Activated T-helper 1 cell treated with anti-CD3 and anti-CD28 coated beads, Interleukin-2, amount 50 U/mL, for 16 hours (primary cell): ENCODE data around the gene SUGCT.

Experiments used
- DNase-seq, 2 donors: peaks; one replicate each; pipeline ENCODE4 v3.0.0-alpha.2; 2020; ENCODE audit warnings: low read depth in 1 of 2, low spot score in 1 of 2

The SUGCT gene

DNA sequence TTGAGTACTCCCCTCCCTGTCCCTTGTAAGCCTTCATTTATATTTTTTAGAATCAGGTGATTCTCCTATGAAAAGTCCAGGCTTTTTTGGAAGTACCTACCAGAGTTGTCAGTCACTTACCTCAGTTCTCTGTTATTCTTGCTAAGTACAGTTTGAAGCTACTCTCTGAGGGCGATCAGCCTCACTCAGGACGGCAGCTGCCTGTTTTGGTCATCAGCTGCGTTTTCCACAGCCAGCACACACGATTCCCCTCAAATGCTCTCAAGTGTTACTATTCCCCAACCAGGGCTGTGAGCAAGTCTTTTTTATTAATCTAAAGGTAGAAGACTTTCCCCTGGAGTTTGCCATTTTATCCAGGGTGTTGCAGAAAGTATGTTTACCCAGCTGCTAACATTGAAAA is 328.6 kb downstream of the SUGCT start:
- no peak for DNase-seq

DNA sequence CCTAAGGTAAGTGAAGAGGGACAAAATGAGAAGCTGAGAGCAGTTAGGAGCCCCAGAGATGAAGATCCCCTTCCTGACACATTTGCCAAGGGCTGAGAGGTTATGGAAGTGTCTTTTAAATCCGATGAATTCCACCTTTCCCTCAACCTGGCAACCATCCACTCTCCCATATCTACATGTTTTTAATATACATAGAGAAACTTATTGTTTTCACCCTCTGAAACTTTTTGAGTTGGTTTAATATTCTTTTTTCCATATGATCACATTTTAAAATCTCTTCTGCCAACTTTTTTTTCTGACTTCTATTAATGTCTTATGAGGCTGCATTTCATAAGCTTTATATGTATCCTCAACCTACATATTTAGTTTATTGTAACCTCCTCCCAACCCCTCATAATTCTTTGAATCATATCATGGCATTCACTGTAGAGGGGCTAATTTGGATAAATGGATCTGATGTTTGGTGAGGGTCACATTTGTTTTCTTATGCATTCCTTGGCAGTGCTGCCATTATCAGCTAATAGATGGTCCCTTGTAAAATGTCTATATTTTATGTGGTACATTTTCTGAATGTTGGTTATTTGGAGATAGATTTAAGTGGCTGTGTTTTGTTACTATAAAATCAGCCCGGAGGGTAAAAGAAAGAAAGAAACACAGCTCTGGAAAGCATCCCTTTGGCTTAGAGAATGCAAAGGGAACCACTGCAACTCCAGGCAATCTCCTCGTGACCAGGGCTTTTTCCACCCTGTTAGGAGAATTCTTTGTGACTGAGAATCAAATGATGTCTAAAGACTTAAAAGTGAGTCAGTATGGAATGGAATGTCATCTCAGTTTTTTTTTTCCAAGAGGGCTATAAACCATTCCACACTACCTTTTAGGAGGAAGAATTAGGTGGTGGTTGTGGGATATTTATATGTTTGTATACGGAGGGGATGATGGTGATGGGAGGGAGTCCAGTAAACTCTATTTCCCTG is 334.4 kb downstream of the SUGCT start:
- no peak for DNase-seq

DNA sequence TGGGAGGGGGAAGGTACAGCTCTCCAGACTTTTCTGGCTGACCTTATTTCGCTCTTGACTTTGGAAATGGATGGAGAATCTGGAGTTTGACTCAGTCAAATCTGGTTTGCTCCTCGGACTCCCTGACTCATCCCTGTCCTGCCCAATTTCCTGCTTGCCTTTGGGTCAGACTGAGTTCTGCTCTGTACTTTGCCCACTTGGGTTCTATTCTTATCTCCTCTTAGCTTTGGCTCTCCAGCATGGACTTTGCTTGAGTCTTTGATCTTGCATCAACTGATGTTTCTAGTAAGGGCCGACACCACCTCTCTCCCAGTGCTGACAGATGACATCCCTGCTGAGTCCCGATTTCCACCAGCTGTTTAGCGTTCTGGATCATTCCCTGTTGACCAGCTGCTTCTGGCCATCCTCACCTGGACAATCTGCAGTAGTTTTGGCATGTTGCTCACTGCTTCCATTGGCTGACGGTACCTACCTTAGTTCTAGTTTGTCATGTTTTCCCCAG is 335.3 kb downstream of the SUGCT start:
- DNase-seq = no peak

DNA sequence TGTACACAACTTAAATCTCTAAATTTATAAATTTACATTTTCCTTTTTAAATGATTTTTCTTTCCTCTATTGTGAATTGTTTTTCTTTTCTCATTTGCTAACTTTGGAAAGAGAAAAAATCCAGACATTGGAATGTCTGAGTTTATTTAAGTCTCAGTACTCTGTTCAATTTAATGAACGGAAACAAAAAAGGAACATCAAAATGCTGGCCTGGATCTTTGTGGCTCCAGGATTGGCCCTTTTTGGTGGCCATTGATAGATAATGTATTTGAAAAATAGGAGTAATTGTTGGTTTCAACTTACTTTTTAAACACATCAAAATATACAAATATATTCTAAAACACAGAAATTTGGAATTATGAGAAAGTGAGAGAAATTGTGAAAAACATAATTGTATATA is 336.0 kb downstream of the SUGCT start:
- no peak for DNase-seq

DNA sequence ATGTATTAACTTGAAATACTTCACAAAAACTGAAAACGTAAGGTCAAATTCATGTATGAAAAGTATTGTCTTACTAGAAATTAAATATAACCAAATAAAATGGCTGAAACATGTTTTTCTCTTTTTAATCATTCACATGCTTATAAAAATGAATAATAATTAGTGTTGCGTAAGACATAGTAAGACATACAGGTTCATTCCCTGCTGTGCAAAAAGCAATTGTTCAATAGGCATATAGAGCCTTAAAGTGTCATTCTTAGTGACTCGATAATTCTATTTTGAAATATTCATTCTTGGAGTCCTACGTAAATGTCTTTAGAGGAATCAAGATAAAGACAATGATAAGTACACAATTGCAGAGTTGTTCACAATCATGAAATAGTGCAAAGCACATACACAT is 337.1 kb downstream of the SUGCT start:
- DNase-seq = no peak

DNA sequence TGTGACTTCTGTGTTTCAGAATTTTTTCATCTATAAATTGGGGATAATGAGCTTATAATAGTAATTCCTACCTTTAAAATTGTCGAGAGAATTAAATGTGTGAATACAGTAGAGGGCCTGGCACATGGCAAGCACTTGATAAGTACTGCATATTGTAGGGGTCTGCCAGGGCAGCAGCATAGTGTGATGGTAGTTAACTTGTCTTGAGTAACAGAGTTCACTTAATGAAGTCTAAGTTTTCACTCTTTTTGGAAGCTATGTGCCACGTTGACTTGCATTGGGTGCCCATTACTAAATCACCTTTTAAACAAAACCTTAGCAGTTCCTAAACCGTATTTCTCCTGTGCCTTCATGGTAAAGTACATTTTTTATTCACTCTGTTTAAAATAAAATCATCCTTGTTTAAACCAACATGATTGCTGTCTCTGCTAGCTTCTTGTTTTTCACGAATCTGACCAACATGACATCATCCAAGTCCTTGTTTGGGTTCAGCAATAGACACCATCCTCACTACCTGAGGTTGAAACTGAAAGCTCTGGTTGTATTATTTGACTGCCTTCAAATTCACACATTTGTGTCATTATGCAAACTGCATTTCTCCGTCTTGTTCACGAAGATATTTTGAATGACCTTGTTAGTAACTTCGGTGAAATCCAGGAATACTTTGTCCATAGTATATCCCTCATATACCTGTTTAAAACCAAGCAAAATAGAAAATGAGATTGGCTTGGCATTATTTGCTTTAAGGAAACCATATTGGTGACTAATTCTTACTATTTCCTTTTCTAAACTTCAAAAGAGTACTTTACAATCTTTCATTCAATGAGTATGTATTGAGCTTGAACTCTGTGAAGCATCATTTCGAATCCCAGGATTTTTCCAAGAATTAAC is 340.2 kb downstream of the SUGCT start:
- DNase-seq = no peak

DNA sequence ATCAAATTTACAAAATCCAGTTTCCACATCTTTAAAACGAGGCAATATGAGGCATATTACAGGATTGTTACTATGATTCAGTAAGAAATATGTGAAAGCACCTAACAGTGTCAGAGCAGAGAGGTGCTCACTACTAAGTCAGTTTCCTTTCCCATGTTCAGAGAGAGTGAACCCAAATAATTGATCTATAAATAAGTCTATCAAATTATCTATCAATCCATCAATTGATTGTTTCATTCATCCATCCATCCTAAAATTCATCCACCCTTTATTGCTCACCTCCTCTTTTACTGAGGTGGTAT is 340.8 kb downstream of the SUGCT start:
- no peak for DNase-seq

DNA sequence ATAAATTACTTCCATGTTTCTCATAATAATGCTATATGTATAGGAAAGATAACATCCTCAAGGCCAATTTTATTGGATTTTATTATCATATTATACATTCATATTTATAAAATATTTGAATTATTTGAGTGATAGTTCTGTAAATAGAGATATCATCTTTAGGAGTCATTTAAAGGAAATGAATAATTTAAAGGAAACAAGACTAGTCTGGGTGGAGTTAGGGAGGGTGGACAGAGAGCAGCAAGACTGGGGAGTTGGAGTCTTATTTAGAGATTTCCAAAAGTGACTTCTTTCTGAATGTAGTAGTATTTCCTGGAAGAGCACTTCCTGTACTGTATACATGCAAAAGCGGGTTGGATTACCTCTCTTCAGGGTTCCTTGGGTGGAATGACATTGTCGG is 342.3 kb downstream of the SUGCT start:
- no peak for DNase-seq

DNA sequence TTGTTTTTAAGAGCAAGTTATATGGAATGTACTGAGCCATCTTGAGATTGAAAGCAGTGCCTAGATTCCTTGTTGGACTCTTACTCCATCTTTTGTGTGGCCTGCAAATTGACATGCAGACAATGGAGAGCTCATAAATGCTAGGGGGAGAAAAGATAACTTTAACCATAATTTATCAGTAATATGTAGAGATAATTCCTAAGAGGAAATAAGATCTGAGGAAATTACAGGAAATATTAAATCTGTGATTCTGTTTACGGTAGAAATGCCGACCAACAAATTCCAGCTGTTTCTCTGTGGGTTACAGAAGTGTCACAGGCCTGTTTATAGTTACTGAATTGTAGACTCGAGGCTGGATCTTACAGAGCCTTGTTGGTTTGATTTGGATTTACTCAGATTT is 348.0 kb downstream of the SUGCT start:
- no peak for DNase-seq

DNA sequence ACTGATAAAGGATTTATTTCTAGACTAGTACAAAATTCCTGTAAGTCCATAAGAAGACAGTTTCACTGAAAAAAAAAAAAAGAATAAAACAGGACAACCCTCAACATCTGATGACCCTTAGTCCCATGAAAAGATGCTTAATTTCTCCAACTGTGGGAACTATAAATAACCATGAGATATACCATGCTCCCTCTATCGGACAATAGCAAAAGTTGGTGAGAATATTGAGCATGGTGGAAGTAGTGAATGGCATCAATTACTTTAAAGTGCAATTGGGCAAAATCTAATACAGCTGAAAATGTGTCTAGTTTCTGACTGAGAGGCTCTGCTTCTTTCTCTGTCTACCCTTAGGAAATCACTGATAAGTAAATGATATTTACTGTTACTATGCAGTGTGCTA is 348.8 kb downstream of the SUGCT start:
- DNase-seq = no peak

DNA sequence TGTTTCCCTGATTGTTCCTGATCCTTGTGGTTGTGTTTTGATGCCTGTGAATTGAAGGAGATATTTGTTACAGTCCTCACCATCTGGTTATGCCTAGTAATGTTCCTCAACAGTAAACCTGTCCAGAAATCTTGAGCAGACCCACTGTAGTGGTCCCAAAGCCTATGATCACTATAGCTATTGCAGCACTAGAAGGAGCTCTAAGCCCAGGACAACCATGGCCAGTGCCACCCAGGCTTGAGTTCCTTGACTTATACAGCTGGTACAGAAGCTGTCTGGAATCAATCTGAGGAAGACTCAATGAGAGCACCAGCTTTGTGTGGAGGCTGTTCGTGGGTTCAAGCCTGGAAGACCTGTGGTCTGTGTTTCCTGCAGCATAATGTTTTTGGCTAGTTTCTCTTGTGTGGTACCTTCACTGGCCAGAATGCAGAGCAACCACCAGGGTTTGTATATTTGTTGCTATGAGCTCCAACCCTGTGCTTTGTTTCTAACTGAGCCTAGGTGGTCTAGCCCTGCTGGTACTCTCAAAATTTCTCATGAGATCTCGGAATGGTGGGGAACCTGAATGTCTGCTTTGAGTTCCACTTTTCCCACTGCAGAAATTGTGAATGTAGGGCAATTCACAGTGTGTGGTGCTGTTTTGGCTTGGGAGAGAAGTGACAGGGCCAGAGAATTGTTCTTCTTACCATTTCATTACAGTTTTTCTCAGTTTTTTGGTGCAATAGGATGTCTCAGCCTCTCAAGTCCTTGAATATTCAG is 355.2 kb downstream of the SUGCT start:
- no peak for DNase-seq

DNA sequence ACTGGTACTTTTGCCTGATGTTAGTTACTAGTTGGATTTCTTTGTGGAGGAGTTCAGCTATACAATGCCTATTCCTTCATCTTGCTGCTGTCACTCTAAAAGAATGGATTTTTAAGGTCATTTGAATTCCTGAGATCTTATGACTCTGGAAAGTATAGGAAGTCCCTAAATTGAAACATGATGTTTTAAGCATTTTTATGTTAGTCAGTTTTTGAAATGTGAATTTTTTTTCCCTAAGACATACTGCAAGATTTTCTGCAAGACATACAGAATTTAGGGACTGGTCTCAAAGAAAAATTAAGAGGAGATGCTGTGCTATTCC is 355.8 kb downstream of the SUGCT start:
- DNase-seq = no peak

DNA sequence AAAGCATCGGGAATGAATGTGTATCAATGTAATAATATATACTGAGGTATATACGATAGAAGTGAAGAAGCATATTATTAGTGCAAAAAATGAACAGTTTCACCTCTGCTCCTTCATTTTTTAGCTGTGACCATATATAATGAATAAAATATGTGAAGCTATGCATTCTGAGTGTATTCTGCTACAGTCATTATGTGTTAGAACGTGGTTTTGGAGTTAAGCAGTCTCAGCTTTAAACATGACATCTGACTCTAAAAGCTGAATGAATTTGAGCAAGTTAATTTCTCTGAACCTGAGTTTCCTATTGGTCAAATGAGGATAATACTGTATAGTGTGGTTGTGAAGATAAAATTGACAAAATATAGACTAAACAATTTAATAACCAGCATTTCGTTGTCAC is 358.1 kb downstream of the SUGCT start:
- DNase-seq = no peak

DNA sequence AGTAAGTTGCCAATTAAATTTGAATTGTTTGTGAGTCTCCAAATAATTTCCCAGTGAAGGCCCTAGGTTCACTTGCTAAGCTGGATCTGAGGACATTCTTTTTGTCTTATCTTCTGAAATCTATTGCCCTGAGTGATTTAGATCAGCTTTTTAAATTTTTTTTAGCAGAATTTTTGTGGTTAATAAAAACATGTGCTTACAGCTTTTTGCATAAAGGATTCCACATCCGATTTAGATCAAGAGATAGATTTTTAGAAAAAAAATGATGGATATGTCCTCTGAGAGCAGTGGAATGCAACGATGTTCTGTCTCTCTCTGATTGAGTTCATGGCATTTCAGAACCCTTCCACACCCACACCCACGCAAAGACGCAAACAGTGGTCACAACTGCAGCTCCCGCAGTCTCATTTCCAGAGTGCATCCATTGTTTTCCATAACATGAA is 358.8 kb downstream of the SUGCT start:
- no peak for DNase-seq

DNA sequence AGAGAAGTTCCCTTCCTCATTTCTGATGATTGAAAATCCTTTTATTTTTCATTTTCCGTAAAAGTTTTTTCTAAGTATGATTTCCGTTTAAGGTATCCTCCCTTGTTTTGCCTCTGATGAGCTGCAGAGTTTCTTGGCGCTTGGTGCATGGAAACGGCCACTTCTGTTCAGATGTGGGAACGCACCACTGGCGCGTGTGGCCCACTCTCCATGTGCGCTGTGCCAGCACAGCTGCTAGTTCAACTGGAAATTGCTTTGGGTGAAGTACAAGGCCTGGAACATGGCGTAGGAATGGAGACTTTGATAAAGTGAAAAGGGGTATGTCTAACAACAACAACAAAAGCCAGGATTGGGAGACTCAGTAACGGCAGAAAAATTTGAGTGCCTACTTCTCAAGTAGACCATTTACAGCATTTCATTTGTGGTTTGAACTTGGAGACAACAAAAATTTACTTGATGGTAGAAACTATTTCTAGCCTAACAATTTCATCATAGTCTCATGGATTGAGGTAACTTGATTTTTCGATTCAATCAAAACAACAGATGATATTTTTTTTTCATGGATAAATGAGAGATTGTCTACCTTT is 364.2 kb downstream of the SUGCT start:
- no peak for DNase-seq

DNA sequence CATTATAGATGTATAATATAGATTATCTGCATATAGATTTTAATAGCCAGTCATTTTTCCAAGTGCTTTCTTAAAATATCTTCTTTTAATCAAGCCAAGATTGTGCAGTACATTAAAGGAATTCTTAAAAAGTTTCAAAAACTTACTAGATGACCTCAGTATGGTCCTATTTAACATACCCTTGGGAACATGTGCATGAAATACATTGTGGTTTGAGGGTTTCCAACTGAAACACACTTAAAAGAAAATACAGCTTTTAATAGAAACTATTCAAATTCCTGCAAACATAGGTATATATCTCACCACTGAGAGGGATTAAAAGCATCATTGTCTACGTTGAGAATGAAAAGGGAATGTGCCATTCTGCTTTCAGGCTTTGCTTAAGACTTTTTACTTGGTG is 364.9 kb downstream of the SUGCT start:
- no peak for DNase-seq

DNA sequence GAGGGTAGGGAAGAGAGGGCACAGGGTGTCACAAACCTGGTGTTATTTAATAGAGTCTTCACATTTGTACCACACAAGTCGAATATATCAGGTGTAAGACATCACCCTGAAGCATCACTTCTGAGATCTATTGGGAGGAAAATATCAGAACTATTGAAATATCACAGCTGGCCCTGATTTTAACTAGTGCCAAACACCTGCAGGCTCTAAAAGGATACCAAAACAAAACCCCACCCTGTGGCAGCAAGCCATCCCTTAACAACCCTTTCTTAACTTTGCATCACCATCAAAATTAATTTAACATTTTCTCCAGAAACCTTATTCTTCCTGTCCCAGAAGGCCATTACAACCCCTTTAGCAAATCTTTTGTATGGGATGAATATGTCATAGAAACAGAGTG is 365.4 kb downstream of the SUGCT start:
- no peak for DNase-seq

DNA sequence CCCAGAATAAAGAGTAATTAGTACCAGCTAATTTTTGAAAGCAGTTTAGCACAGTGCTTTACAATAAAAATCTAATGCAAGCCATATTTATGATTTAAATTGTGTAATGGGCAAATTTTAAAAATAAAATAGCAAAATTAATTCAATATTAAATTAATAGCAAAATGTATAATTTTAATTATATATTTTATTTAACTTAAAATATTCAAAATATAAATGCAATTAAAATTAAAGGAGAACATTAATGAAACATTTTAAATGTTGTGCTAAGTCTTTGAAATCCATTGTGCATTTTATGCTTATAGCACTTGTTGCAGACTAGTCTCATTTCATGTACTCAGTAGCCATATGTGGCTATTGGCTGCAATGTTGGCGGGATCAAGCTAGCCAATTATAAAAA is 367.6 kb downstream of the SUGCT start:
- no peak for DNase-seq

DNA sequence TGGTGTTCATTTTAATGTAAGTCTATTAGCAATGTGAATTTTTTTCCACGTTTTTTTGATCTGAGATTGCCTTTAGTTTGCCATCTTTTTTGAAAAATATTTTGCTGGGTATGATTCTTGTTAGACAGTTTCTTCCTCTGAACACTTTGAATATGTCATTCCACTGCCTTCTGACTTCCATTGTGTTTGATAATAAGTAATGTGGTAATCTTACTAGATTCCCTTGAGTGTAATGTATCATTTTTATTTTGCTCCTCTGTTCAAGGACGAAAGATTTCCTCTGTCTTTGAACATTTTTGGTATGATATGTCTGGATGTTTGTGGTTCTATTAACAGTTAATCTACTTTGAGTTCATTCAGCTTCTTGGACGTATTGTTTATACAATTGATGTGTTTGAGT is 371.4 kb downstream of the SUGCT start:
- no peak for DNase-seq

DNA sequence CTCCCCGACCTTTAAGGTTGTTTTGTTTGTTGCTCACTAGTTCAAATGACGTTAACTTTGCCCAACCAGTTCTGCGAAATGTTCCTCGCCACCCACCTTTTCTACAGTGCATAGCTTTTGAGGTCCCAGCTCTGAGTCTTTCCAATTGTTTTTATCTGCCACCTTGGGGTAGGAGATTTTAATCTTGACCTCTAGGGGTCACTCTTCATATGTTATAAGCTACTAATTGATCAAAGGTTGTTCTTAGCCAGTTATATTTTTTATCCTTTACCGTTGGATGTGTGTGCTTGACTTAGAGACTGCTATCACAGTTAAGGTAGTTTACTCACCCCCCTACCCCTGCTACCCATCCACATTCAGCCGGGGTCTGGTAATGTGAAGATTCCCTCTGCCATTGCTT is 372.4 kb downstream of the SUGCT start:
- DNase-seq = no peak
